Psoas muscle (tissue), 8 donors: ENCODE results near the gene MIEF1. TPM values are rescaled to one million over a fixed set of nuclear protein-coding genes. Genes with fewer than 3 reads are reported as not detected.
A peak's percentile ranks its signal among the peaks of the same experiment; 100 is the strongest.

Experiments
- ATAC-seq, 4 donors: fragments of 200-7000 bp; cut with Tn5 transposase; one replicate each; pipeline ENCODE4 v1.9.1; 2020; ENCODE audit warnings: moderate library complexity in 3 of 4, mild to moderate bottlenecking in 2 of 4
- DNase-seq, 2 donors: peaks; one replicate each; pipeline ENCODE4 v3.0.0-alpha.2; 2020
- H3K27ac ChIP-seq: fragments of 200-600 bp; one replicate; pipeline ENCODE4 v1.8.0; 2022
- H3K27me3 ChIP-seq, 3 donors: fragments of 200-600 bp in 1 of 3; one replicate each; pipeline versions ENCODE4 v1.6.1 to v1.8.0; 2013 to 2022; ENCODE audit warnings: low read length in 2 of 3, mild to moderate bottlenecking in 2 of 3, moderate library complexity in 1 of 3; ENCODE audit not compliant: insufficient read depth in 3 of 3
- H3K36me3 ChIP-seq, 2 donors: fragments of 200-600 bp in 1 of 2; one replicate each; pipeline versions ENCODE4 v1.6.1 to v1.8.0; 2013 to 2022; ENCODE audit warnings: low read depth in 1 of 2, mild to moderate bottlenecking in 1 of 2, moderate library complexity in 1 of 2; ENCODE audit not compliant: insufficient read depth in 1 of 2
- H3K4me1 ChIP-seq: fragments of 200-600 bp; one replicate; pipeline ENCODE4 v1.8.0; 2022
- H3K4me3 ChIP-seq: fragments of 200-600 bp; one replicate; pipeline ENCODE4 v1.8.0; 2022; ENCODE audit warnings: mild to moderate bottlenecking
- H3K9me3 ChIP-seq: fragments of 200-600 bp; one replicate; pipeline ENCODE4 v1.8.0; 2022
- CTCF ChIP-seq: fragments of 200-600 bp; IDR thresholded peaks from one replicate; pipeline ENCODE4 v1.8.0; 2022; ENCODE audit warnings: antibody characterized with exemption
- whole genome bisulfite sequencing, 3 donors: extraction: QIAGEN DNeasy Blood & Tissue Kit; methylation state at CpG; one replicate each; pipeline versions ENCODE4 v1.1.6 to v1.1.7; 2013; 5-methylcytosine and 5-hydroxymethylcytosine counted together
- intact Hi-C, 2 donors: fragments of 100-400 bp; cut with DNase I; formaldehyde crosslinking; loops; one replicate each; pipeline versions ENCODE4 v1.11.0 to v1.14.2; 2022
- polyA plus RNA-seq, 3 donors: library from polyadenylated mRNA; stranded (reverse); fragments of 200-250 nt; gene quantifications; one replicate each; pipeline ENCODE4 v1.2.3, GENCODE V29; 2013
- total RNA-seq, 4 donors: library from RNA; stranded (reverse); fragmentation: NEBNext Ultra II Directional in 2 of 4; extraction: Animal tissue kit (Norgen Biotek cat#: 25700) in 2 of 4; gene quantifications; one replicate each; pipeline versions ENCODE4 v1.2.1 to v1.2.4, GENCODE V29; 2021 to 2023
- donor health status: healthy with polysubstance abuse.
- donor health status: DM: no; HTN: no; CAD: no; lungs with moderate emphysema.
- donor health status: Bipolar disorder and iron deficiency.
- donor health status: healthy.
- donor health status: DM: yes; HTN: yes; CAD: no.
- donor health status: DM: no; HTN: no; CAD: no.
- donor health status: DM: no; HTN: no; CAD: no.
- donor health status: DM: yes; HTN: yes; CAD: no.

The MIEF1 gene
- total and polyA plus RNA-seq, 7 donors = 7.4 to 20.9 (median 14.0) TPM

- intact Hi-C loops = loop anchor here (1.0 to 10.0 kb wide), 4 partner anchors 490 to 813 kb away; partner anchors contain the start of gene ADSL (in 2 of the 2)
- no peak overlapping the region for H3K27ac ChIP-seq
- WGBS, 3 donors = 81 to 88% (median 82%) methylated on average over 12 of the region's 12 CpGs
- H3K36me3 ChIP-seq = peaks cover 0 to 18% of the 10 kb centered on the region in 2 donors
- H3K27me3 ChIP-seq = no peaks in the 10 kb centered on the region
- H3K4me1 ChIP-seq = peaks cover 32% of the 10 kb centered on the region
- H3K9me3 ChIP-seq = no peaks in the 10 kb centered on the region
- no peak for ATAC-seq
- TF ChIP-seq CTCF = no peak
- no peak overlapping the region for H3K4me3 ChIP-seq
- peak in 1 of 2 donors; percentile 51 for DNase-seq
Observed at GRCh38 chr22:39534092-39534506, 32.0 kb downstream of the MIEF1 start.

GRCh38 chr22:39534591-39535356 is 32.7 kb downstream of the MIEF1 start:
- peak overlapping the region; percentile 16 for H3K4me3 ChIP-seq
- intact Hi-C loops = loop anchor here (1.0 to 10.0 kb wide), 6 partner anchors 273 to 813 kb away; partner anchors contain the start of gene ADSL (in 2 of the 2)

GRCh38 chr22:39535357-39535725 is 33.3 kb downstream of the MIEF1 start:
- WGBS, 3 donors = 34 to 41% (median 41%) methylated on average over 13 of the region's 13 CpGs

More at GRCh38 chr22:39534591-39535356, 32.7 kb downstream of the MIEF1 start:
- Histone ChIP-seq H3K9me3 (no peaks in the 10 kb centered on the region), H3K27me3 (no peaks in the 10 kb centered on the region), H3K27ac (no peak overlapping the region), H3K36me3 (peaks cover 0 to 13% of the 10 kb centered on the region in 2 donors), H3K4me1 (peaks cover 26% of the 10 kb centered on the region)
- DNase-seq (peak; percentile 86 to 90), ATAC-seq (peak; percentile 10 to 46 (median 27))
- 7 to 12% (median 10%) methylated on average over 25 to 41 of the region's 41 CpGs for WGBS, 3 donors
- peak; percentile 89 for TF ChIP-seq CTCF

GRCh38 chr22:39535831-39536449 is 33.9 kb downstream of the MIEF1 start:
- no peak overlapping the region for H3K4me3 ChIP-seq
- no peaks in the 10 kb centered on the region for H3K9me3 ChIP-seq
- H3K27ac ChIP-seq = no peak overlapping the region
- intact Hi-C loops = loop anchor here (2.0 to 10.0 kb wide), 4 partner anchors 271 to 809 kb away; partner anchors contain the start of gene ADSL (in 1 of the 2)
- peaks cover 0 to 3% of the 10 kb centered on the region in 2 donors for H3K36me3 ChIP-seq
- WGBS, 3 donors = 79 to 85% (median 82%) methylated on average over 15 of the region's 15 CpGs
- DNase-seq (peak in 1 of 2 donors; percentile 37), ATAC-seq (no peak)
- H3K27me3 ChIP-seq = no peaks in the 10 kb centered on the region
- H3K4me1 ChIP-seq = peaks cover 16% of the 10 kb centered on the region
- TF ChIP-seq CTCF = no peak

More at GRCh38 chr22:39535357-39535725, 33.3 kb downstream of the MIEF1 start:
- TF ChIP-seq CTCF = no peak
- ATAC-seq (no peak), DNase-seq (peak in 1 of 2 donors; percentile 54)
- Histone ChIP-seq H3K36me3 (peaks cover 0 to 7% of the 10 kb centered on the region in 2 donors), H3K9me3 (no peaks in the 10 kb centered on the region), H3K27ac (no peak overlapping the region), H3K4me3 (no peak overlapping the region), H3K4me1 (peaks cover 20% of the 10 kb centered on the region), H3K27me3 (no peaks in the 10 kb centered on the region)
- intact Hi-C loops = loop anchor here (2.0 to 10.0 kb wide), 4 partner anchors 272 to 809 kb away; partner anchors contain the start of gene ADSL (in 1 of the 2)
